Panc1 (cell line): ENCODE data around the gene KRT1.

Experiments used
- POLR2AphosphoS5 ChIP-seq: IDR thresholded peaks from 2 replicates; pipeline ENCODE4 v1.6.1; 2012; ENCODE audit warnings: mild to moderate bottlenecking, low read depth, low read length, moderate library complexity
- SIN3A ChIP-seq: IDR thresholded peaks from 2 replicates; pipeline ENCODE4 v1.6.1; 2012; ENCODE audit warnings: low read depth, mild to moderate bottlenecking, low read length, moderate library complexity, borderline replicate concordance; ENCODE audit not compliant: insufficient read depth
- TCF7L2 ChIP-seq: IDR thresholded peaks from 2 replicates; pipeline ENCODE4 v1.6.1; 2011; ENCODE audit warnings: mild to moderate bottlenecking, low read depth, low read length, inconsistent platforms
- TF ChIP-seq, protein P1 (sequence below): fragments of 450-650 bp; IDR thresholded peaks from 2 replicates; pipeline ENCODE4 v1.5.1; 2017; ENCODE audit warnings: mild to moderate bottlenecking
- TF ChIP-seq, protein P2 (sequence below), 2 experiments: IDR thresholded peaks; 2 replicates each; pipeline ENCODE4 v1.6.1; 2011 to 2012; ENCODE audit warnings: low read depth in 2 of 2, control low read depth in 1 of 2, low read length in 1 of 2, mild to moderate bottlenecking in 1 of 2, moderate library complexity in 1 of 2; ENCODE audit not compliant: insufficient read depth in 1 of 2

DNA sequence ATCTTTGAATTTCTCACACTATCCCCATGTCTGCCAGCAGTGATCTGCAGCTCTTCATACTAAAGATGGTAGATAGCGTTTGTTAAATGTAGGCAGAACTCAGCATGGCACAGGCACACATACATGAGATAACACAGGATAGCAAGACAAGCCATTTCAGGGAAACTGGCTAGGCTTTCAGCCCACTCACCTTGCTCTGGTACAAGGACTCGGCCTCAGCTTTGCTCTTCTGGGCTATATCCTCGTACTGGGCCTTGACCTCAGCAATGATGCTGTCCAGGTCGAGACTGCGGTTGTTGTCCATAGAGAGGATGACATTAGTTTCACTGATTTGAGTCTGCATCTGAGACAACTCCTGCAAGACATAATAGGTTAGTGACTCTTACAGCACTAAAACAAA, 3.1 kb downstream of the KRT1 start:
- TF ChIP-seq, protein P1, sequence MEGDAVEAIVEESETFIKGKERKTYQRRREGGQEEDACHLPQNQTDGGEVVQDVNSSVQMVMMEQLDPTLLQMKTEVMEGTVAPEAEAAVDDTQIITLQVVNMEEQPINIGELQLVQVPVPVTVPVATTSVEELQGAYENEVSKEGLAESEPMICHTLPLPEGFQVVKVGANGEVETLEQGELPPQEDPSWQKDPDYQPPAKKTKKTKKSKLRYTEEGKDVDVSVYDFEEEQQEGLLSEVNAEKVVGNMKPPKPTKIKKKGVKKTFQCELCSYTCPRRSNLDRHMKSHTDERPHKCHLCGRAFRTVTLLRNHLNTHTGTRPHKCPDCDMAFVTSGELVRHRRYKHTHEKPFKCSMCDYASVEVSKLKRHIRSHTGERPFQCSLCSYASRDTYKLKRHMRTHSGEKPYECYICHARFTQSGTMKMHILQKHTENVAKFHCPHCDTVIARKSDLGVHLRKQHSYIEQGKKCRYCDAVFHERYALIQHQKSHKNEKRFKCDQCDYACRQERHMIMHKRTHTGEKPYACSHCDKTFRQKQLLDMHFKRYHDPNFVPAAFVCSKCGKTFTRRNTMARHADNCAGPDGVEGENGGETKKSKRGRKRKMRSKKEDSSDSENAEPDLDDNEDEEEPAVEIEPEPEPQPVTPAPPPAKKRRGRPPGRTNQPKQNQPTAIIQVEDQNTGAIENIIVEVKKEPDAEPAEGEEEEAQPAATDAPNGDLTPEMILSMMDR = no peak
- TF ChIP-seq SIN3A (no peak), TCF7L2 (no peak), POLR2AphosphoS5 (no peak)
- TF ChIP-seq, protein P2, sequence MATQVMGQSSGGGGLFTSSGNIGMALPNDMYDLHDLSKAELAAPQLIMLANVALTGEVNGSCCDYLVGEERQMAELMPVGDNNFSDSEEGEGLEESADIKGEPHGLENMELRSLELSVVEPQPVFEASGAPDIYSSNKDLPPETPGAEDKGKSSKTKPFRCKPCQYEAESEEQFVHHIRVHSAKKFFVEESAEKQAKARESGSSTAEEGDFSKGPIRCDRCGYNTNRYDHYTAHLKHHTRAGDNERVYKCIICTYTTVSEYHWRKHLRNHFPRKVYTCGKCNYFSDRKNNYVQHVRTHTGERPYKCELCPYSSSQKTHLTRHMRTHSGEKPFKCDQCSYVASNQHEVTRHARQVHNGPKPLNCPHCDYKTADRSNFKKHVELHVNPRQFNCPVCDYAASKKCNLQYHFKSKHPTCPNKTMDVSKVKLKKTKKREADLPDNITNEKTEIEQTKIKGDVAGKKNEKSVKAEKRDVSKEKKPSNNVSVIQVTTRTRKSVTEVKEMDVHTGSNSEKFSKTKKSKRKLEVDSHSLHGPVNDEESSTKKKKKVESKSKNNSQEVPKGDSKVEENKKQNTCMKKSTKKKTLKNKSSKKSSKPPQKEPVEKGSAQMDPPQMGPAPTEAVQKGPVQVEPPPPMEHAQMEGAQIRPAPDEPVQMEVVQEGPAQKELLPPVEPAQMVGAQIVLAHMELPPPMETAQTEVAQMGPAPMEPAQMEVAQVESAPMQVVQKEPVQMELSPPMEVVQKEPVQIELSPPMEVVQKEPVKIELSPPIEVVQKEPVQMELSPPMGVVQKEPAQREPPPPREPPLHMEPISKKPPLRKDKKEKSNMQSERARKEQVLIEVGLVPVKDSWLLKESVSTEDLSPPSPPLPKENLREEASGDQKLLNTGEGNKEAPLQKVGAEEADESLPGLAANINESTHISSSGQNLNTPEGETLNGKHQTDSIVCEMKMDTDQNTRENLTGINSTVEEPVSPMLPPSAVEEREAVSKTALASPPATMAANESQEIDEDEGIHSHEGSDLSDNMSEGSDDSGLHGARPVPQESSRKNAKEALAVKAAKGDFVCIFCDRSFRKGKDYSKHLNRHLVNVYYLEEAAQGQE (IDR thresholded peaks at IDR 0.05; ENCODE audit: insufficient read depth in 1 of 2, low read depth in 2 of 2, low read length in 1 of 2) = no peak
